AG04450 (cell line): Measurements from ENCODE around the gene TMEM87B. TPM values are rescaled to one million over a fixed set of nuclear protein-coding genes. Genes with fewer than 3 reads are reported as not detected.

Experiments
- CTCF ChIA-PET: fragments of 300-600, 350-600 bp; formaldehyde crosslinking; extraction: SDS; loops from one replicate; lab custom pipeline; 2022; ENCODE audit warnings: antibody characterized with exemption, inconsistent platforms; lab: Charles Lee
- POLR2A ChIA-PET: fragments of 350-600 bp; formaldehyde crosslinking; extraction: SDS; loops from one replicate; lab custom pipeline; 2021; ENCODE audit warnings: antibody characterized with exemption, inconsistent platforms; lab: Yijun Ruan, JAX
- DNase-seq: peaks from one replicate; pipeline ENCODE4 v3.0.0-alpha.2; 2011; ENCODE audit warnings: low read depth, low spot score
- H3K27ac ChIP-seq: one replicate; pipeline ENCODE4 v1.5.1; 2012; ENCODE audit warnings: low read depth, low read length, control low read depth
- H3K27me3 ChIP-seq: one replicate; pipeline ENCODE4 v1.6.0; 2012; ENCODE audit warnings: low read length; ENCODE audit not compliant: control insufficient read depth, insufficient read depth
- H3K4me3 ChIP-seq: 2 replicates; pipeline ENCODE4 v1.5.1; 2011; ENCODE audit warnings: mild to moderate bottlenecking, low read depth, low read length, control low read depth
- H3K9me3 ChIP-seq: 2 replicates; pipeline ENCODE4 v1.5.1; 2012; ENCODE audit warnings: low read length; ENCODE audit not compliant: control insufficient read depth, insufficient read depth
- polyA plus RNA-seq: library from polyadenylated mRNA; depleted of rRNA; stranded (reverse); fragments of >200 nt; gene quantifications from 2 replicates; pipeline ENCODE4 v1.2.3, GENCODE V29; 2011
- TF ChIP-seq, protein P1 (sequence below): IDR thresholded peaks from 2 replicates; pipeline ENCODE4 v1.5.1; 2011; ENCODE audit warnings: low read depth, low read length, control low read depth, inconsistent platforms

TMEM87B gene
- polyA plus RNA-seq, 1 experiment, result 24.5 TPM

DNA sequence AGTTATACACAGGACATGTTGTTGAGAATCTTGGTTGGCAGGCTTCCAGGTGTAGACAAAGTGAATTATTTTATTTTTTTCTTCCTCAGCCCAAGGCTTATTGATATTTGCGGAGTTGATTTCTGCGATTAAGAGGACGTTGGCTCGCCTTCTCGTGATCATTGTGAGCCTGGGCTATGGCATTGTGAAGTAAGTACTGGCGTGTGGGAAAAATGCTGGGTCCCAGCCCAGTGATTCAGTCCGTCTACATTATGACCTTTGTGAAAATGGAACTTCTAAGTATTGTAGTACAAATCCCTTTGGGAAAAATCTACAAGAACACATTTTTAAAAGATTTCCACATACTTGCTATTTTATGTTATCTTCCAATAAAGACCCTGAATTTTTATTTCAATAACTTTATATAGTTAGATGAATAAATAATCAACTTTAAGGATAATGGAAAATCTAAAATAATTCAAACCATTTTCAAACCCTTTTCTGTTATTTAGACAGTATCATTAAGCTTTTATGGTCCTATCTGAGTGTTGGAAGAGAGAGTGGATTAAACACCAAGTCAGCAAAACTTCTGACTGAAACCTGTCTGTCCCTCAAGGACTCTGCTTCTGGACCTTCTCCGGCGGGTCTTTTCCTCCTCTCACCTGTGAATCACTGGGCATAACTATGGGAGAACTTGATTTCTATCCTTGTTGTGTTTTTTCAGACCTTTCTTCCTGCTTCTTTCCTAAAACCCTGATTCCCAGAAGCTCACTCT lies 31.0 kb downstream of the TMEM87B start:
- Histone ChIP-seq H3K27me3 (no peaks in the 10 kb centered on the region), H3K9me3 (no peaks in the 10 kb centered on the region; the same call in 1 of the 2 replicates), H3K27ac (no peak overlapping the region), H3K4me3 (no peak overlapping the region)
- POLR2A ChIA-PET, result no interaction called here
- TF ChIP-seq, protein P1, sequence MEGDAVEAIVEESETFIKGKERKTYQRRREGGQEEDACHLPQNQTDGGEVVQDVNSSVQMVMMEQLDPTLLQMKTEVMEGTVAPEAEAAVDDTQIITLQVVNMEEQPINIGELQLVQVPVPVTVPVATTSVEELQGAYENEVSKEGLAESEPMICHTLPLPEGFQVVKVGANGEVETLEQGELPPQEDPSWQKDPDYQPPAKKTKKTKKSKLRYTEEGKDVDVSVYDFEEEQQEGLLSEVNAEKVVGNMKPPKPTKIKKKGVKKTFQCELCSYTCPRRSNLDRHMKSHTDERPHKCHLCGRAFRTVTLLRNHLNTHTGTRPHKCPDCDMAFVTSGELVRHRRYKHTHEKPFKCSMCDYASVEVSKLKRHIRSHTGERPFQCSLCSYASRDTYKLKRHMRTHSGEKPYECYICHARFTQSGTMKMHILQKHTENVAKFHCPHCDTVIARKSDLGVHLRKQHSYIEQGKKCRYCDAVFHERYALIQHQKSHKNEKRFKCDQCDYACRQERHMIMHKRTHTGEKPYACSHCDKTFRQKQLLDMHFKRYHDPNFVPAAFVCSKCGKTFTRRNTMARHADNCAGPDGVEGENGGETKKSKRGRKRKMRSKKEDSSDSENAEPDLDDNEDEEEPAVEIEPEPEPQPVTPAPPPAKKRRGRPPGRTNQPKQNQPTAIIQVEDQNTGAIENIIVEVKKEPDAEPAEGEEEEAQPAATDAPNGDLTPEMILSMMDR, result no peak
- DNase-seq, result no peak
- CTCF ChIA-PET, result no interaction called here

DNA sequence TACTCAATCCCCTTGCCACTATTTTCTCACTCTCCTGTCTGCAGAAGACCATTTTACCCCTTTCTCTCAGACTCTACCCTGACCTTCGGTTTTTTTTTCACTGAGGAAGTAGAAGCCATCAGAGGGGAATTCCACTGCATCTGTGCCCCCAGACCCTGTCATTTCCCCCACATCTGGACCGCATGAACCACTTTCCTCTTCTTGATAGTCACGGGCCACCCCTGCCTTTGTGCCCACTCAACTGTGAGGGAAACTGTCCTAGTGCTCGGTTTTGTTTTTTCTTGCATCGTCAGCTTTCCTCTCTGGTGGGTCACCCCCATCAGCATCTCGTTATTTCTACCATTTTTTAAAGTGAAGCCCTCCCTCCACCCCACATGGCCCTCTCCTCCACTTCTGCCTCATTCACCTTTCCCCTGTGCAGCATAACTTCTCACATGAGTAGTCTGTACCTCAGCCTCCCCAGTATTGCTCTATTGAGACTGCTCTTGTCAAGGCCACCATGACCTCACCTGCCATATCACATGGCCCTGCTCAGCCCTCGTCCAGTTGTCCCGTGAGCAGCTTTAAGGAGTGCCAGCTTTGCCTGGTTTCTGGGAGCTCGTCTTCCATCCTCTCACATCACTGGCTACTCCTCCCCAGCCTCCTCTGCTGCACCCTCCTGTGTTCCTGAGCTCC lies 32.4 kb downstream of the TMEM87B start:
- H3K4me3 ChIP-seq, result no peak overlapping the region
- H3K27me3 ChIP-seq, result no peaks in the 10 kb centered on the region
- CTCF ChIA-PET, result interaction anchor here (1.0 kb wide), 1 partner anchor 38 kb away, joined by 5 read pairs; no protein-coding TSS in a partner anchor
- no peak overlapping the region for H3K27ac ChIP-seq
- POLR2A ChIA-PET, result no interaction called here
- TF ChIP-seq, protein P1, result no peak
- H3K9me3 ChIP-seq, result no peaks in the 10 kb centered on the region; the same call in 1 of the 2 replicates
- no peak for DNase-seq

DNA sequence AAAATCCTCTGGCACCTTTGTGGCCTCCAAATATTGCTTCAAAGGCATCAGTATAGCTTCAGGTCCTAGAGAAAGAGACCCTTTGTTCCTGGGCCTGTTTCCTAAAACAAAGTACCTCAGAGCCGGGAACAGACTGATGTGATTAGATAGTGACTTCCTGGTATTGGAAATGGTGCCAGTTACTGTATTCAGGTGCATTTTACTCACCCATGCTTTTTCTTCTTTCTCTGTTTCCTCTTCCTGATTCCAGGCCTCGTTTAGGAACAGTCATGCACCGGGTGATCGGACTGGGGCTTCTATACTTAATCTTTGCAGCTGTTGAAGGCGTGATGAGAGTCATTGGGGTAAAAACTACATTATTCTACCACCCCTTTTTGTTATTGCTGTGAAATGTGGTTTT lies 34.3 kb downstream of the TMEM87B start:
- CTCF ChIA-PET, result interaction anchor here (1.1 to 1.6 kb wide), 2 partner anchors 32 to 511 kb away, joined by 3 to 4 read pairs; no protein-coding TSS in a partner anchor
- TF ChIP-seq, protein P1, result no peak
- POLR2A ChIA-PET, result no interaction called here
- H3K9me3 ChIP-seq, result no peaks in the 10 kb centered on the region; the same call in 1 of the 2 replicates
- no peak overlapping the region for H3K27ac ChIP-seq
- DNase-seq, result no peak
- H3K27me3 ChIP-seq, result no peaks in the 10 kb centered on the region
- H3K4me3 ChIP-seq, result no peak overlapping the region

DNA sequence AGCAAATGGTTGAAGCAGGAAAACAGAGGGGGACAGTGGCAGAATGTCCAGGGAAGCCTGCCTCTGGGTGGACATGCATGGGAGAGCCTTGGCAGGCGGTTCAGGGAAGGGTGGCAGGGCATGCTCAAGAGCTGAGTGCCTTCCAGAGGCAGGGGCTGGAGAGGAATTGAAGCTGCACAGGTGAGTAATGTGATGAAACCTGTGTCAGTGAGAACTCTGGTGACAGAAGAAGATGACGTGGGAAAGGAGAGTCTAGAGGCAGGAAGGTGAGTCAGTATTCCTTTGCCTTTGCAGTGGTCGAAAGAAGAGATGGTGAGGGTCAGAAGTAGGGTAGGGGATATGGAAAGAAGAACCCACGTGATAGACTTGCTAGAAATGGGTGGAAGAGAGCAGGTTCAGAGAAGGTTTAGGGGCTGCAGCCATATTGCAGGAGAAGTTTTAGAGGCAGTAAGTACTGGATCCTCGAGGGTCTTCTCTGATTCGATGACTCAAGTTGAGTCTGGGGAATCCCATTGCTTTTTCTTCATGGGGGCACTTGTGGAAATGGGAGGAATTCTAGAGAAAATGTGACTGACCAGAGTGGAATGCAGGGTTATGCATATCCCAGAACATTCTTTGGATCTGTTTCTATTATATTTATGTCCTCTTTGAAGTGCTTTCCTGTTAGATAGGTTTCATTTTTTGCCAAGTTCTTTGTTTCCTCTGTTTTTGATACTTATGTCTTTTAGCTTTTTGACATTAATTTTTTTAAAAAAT lies 37.4 kb downstream of the TMEM87B start:
- H3K4me3 ChIP-seq, result no peak overlapping the region
- H3K27me3 ChIP-seq, result no peaks in the 10 kb centered on the region
- TF ChIP-seq, protein P1, result no peak
- peak overlapping the region; percentile 80 for H3K27ac ChIP-seq
- ChIA-PET CTCF (interaction anchor here (1.6 kb wide), 1 partner anchor 25 kb away, joined by 3 read pairs; no protein-coding TSS in a partner anchor), POLR2A (interaction anchor here (1.9 kb wide), 1 partner anchor 38 kb away, joined by 7 read pairs; the partner anchor contains the start of gene TMEM87B)
- peak; percentile 37 for DNase-seq
- no peaks in the 10 kb centered on the region; the same call in 1 of the 2 replicates for H3K9me3 ChIP-seq
